ENCODE data around the gene S1PR3. TPM values are rescaled to one million over a fixed set of nuclear protein-coding genes. Genes with fewer than 3 reads are reported as not detected.

S1PR3 gene
- total RNA-seq, 1 donor from 2014 or later, result 2.9 TPM

DNA sequence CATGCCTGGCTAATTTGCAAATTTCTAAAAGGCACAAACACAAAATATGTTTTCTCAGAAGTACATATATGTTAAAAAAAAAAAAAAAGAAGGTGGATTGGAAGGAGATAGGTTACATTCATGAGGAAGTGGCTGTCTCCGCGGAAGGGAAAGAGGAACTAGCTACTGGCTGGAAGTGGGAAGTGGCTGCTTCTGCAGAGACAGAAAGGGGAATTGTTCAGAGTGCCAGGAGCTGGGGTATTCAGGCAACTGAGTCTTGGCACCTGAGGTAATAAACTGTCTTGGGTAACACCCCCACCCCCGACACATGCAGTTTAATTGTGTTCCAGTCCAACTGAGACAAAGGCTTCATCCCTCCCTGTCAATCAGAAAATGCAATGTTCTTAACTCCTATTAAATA, 45.6 kb downstream of the S1PR3 start:
- Mint-ChIP-seq H3K27me3 (ENCODE audit: unreplicated experiment) (peaks cover 1% of the 10 kb centered on the region), H3K27ac (ENCODE audit: unreplicated experiment) (no peak overlapping the region), H3K36me3 (ENCODE audit: unreplicated experiment) (no peaks in the 10 kb centered on the region), H3K4me3 (ENCODE audit: unreplicated experiment) (no peak overlapping the region), H3K9me3 (ENCODE audit: unreplicated experiment) (no peaks in the 10 kb centered on the region), H3K4me1 (ENCODE audit: low read depth, unreplicated experiment) (no peaks in the 10 kb centered on the region)
- TF ChIP-seq, protein P1, sequence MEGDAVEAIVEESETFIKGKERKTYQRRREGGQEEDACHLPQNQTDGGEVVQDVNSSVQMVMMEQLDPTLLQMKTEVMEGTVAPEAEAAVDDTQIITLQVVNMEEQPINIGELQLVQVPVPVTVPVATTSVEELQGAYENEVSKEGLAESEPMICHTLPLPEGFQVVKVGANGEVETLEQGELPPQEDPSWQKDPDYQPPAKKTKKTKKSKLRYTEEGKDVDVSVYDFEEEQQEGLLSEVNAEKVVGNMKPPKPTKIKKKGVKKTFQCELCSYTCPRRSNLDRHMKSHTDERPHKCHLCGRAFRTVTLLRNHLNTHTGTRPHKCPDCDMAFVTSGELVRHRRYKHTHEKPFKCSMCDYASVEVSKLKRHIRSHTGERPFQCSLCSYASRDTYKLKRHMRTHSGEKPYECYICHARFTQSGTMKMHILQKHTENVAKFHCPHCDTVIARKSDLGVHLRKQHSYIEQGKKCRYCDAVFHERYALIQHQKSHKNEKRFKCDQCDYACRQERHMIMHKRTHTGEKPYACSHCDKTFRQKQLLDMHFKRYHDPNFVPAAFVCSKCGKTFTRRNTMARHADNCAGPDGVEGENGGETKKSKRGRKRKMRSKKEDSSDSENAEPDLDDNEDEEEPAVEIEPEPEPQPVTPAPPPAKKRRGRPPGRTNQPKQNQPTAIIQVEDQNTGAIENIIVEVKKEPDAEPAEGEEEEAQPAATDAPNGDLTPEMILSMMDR (IDR thresholded peaks at IDR 0.05; ENCODE audit: partially characterized antibody, unreplicated experiment), result no peak
- no peak for DNase-seq

DNA sequence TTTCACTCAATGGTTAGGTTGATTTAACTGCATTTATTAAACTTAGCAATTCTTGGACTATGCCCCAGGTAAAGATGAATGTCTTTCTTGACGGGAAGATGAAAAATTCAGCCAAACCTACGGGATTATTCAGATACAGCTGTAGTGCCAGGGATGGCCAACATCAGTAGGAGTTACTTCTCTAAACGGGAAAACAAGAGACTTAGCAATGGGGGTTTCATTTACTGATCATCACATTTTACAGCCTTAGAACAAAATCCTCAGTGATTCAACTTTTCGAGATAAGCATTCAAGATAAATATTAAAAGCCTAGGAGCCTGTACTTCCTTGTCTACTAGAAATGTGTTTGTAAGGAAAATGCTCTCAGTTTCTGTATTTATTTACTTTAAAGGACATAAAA, 46.1 kb downstream of the S1PR3 start:
- DNase-seq, result no peak
- no peaks in the 10 kb centered on the region for H3K36me3 Mint-ChIP-seq (ENCODE audit: unreplicated experiment)
- H3K27ac Mint-ChIP-seq (ENCODE audit: unreplicated experiment), result no peak overlapping the region
- no peaks in the 10 kb centered on the region for H3K4me1 Mint-ChIP-seq (ENCODE audit: low read depth, unreplicated experiment)
- TF ChIP-seq, protein P1 (IDR thresholded peaks at IDR 0.05; ENCODE audit: partially characterized antibody, unreplicated experiment), result no peak
- H3K4me3 Mint-ChIP-seq (ENCODE audit: unreplicated experiment), result no peak overlapping the region
- H3K9me3 Mint-ChIP-seq (ENCODE audit: unreplicated experiment), result no peaks in the 10 kb centered on the region
- H3K27me3 Mint-ChIP-seq (ENCODE audit: unreplicated experiment), result no peaks in the 10 kb centered on the region

DNA sequence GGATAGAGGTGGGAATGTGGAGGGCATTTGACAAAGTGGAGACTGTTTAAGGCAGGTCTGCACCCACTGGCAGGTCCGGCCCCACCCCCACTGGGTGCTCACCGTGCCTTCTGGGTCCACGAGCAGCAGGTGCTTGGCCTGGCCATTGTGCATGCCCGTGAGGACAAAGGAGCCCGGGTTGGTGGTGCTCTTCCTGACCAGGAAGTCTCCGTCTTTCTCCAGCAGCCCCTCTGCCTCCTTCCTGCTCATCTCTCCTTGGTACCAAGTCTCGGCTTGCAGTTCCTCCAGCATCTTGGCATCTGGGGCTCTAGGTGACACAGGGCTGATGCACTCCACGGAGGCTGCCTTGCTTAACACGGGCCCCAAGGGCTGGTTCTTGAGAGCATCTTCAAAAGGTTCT, 46.6 kb downstream of the S1PR3 start:
- Mint-ChIP-seq H3K27me3 (ENCODE audit: unreplicated experiment) (no peaks in the 10 kb centered on the region), H3K36me3 (ENCODE audit: unreplicated experiment) (no peaks in the 10 kb centered on the region), H3K9me3 (ENCODE audit: unreplicated experiment) (no peaks in the 10 kb centered on the region), H3K27ac (ENCODE audit: unreplicated experiment) (no peak overlapping the region), H3K4me1 (ENCODE audit: low read depth, unreplicated experiment) (no peaks in the 10 kb centered on the region), H3K4me3 (ENCODE audit: unreplicated experiment) (no peak overlapping the region)
- no peak for DNase-seq
- TF ChIP-seq, protein P1 (IDR thresholded peaks at IDR 0.05; ENCODE audit: partially characterized antibody, unreplicated experiment), result no peak

DNA sequence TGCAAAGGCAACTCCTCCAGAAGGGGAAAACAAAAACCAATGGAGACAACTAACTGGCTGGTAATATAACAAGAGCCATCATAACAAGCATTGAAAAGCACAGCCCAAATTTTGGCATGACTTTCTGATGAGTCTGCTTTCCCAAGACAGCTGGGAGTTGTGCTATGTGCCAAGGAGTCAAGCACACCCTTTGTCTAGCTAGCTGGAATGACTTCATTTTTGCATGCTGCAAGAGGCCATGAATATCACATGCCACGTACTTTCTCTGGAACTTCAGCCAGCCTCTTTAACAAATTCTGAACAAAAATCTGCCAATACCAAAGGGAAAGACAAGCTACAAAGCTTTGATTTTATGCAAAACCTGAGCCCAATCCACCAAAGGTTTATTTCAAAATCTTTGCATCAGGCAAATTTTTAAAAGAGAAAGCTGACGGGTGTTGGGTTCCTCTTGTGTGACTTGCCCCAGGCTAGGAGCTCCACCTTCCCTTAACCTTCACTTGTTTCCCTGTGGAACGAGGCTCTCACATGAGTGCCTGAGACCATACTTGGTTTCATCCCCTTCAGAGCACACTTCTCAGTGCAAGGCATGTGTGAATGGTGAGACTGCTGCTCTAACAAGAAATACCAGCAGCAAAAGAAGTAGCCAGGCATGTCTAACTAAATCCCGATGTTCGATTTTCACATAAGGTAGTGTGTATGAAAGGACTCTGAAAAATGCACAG, 47.3 kb downstream of the S1PR3 start:
- no peaks in the 10 kb centered on the region for H3K4me1 Mint-ChIP-seq (ENCODE audit: low read depth, unreplicated experiment)
- DNase-seq, result no peak
- no peaks in the 10 kb centered on the region for H3K9me3 Mint-ChIP-seq (ENCODE audit: unreplicated experiment)

DNA sequence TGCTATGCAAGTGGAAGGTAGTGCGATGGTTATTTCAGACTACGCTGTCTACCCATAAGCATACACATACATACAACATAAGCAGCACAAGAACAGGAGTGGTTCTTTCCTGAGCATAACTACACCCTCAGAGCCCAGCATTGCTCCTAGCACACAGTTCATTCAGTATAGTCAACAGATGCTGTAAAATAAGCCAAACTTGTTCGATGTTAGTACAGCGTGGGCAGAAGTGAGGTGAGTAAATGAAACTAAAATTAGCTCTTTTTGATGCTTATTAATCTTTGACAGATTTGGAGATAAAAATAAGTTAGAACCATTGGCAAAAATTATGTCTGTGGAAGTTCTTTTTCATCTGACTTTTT, 47.8 kb downstream of the S1PR3 start:
- TF ChIP-seq, protein P1 (IDR thresholded peaks at IDR 0.05; ENCODE audit: partially characterized antibody, unreplicated experiment), result no peak
- no peak overlapping the region for H3K27ac Mint-ChIP-seq (ENCODE audit: unreplicated experiment)
- DNase-seq, result no peak
- no peaks in the 10 kb centered on the region for H3K9me3 Mint-ChIP-seq (ENCODE audit: unreplicated experiment)
- no peak overlapping the region for H3K4me3 Mint-ChIP-seq (ENCODE audit: unreplicated experiment)
- no peaks in the 10 kb centered on the region for H3K27me3 Mint-ChIP-seq (ENCODE audit: unreplicated experiment)
- H3K36me3 Mint-ChIP-seq (ENCODE audit: unreplicated experiment), result no peaks in the 10 kb centered on the region
- no peaks in the 10 kb centered on the region for H3K4me1 Mint-ChIP-seq (ENCODE audit: low read depth, unreplicated experiment)

More for the DNA sequence above, 47.3 kb downstream of the S1PR3 start:
- Mint-ChIP-seq H3K27ac (ENCODE audit: unreplicated experiment) (no peak overlapping the region), H3K27me3 (ENCODE audit: unreplicated experiment) (no peaks in the 10 kb centered on the region), H3K4me3 (ENCODE audit: unreplicated experiment) (no peak overlapping the region), H3K36me3 (ENCODE audit: unreplicated experiment) (no peaks in the 10 kb centered on the region)
- TF ChIP-seq, protein P1 (IDR thresholded peaks at IDR 0.05; ENCODE audit: partially characterized antibody, unreplicated experiment), result no peak
